ENCODE results near the gene TMEM14B.
"Not testable (repeated sequence)": the region's sequence is repeated elsewhere in the genome, so short reads cannot be mapped to it uniquely, and the experiment has no call there.

The TMEM14B gene

GRCh38 chr6:10747251-10747972, at the start of gene TMEM14B:
Gene TMEM14B (plus strand): TSS chr6:10747805. CDS start chr6:10749246, 1,441 bp downstream.
- DNase-seq (ENCODE audit: low read depth in 1 of 2, low spot score in 1 of 2) = peak; percentile 98 to 100

- no peak for DNase-seq (ENCODE audit: low read depth in 1 of 2, low spot score in 1 of 2)
Measured at GRCh38 chr6:10713962-10714361, 33.6 kb upstream of the TMEM14B start.

GRCh38 chr6:10719296-10719963, 28.2 kb upstream of the TMEM14B start:
- no peak for DNase-seq (ENCODE audit: low read depth in 1 of 2, low spot score in 1 of 2)

GRCh38 chr6:10719964-10720264, 27.7 kb upstream of the TMEM14B start:
- DNase-seq (ENCODE audit: low read depth in 1 of 2, low spot score in 1 of 2) = no peak

- DNase-seq (ENCODE audit: low read depth in 1 of 2, low spot score in 1 of 2) = peak; percentile 33 to 49
Measured at GRCh38 chr6:10720265-10720959, 27.2 kb upstream of the TMEM14B start.

- not testable (repeated sequence) for DNase-seq (ENCODE audit: low read depth in 1 of 2, low spot score in 1 of 2)
Measured at GRCh38 chr6:10720960-10721849, 26.4 kb upstream of the TMEM14B start.

- no peak for DNase-seq (ENCODE audit: low read depth in 1 of 2, low spot score in 1 of 2)
Measured at GRCh38 chr6:10721850-10722569, 25.6 kb upstream of the TMEM14B start.

- DNase-seq (ENCODE audit: low read depth in 1 of 2, low spot score in 1 of 2) = no peak
Measured at GRCh38 chr6:10722570-10722819, 25.1 kb upstream of the TMEM14B start.

- DNase-seq (ENCODE audit: low read depth in 1 of 2, low spot score in 1 of 2) = peak; percentile 60 to 76
Measured at GRCh38 chr6:10722820-10723566, 24.6 kb upstream of the TMEM14B start, which contains the start of gene TMEM14C. Gene TMEM14C (plus strand): TSS chr6:10723070. CDS start chr6:10724614, 1,544 bp downstream.

GRCh38 chr6:10723567-10723881, 24.1 kb upstream of the TMEM14B start:
- DNase-seq (ENCODE audit: low read depth in 1 of 2, low spot score in 1 of 2) = no peak

- DNase-seq (ENCODE audit: low read depth in 1 of 2, low spot score in 1 of 2) = no peak
Measured at GRCh38 chr6:10725044-10725443, 22.6 kb upstream of the TMEM14B start.

- DNase-seq (ENCODE audit: low read depth in 1 of 2, low spot score in 1 of 2) = no peak
Measured at GRCh38 chr6:10725716-10726115, 21.9 kb upstream of the TMEM14B start.

GRCh38 chr6:10730254-10730653, 17.4 kb upstream of the TMEM14B start:
- DNase-seq (ENCODE audit: low read depth in 1 of 2, low spot score in 1 of 2) = no peak

GRCh38 chr6:10733151-10733715, 14.4 kb upstream of the TMEM14B start:
- no peak for DNase-seq (ENCODE audit: low read depth in 1 of 2, low spot score in 1 of 2)

GRCh38 chr6:10733863-10734262, 13.7 kb upstream of the TMEM14B start:
- DNase-seq (ENCODE audit: low read depth in 1 of 2, low spot score in 1 of 2) = no peak

GRCh38 chr6:10736731-10737130, 10.9 kb upstream of the TMEM14B start:
- no peak for DNase-seq (ENCODE audit: low read depth in 1 of 2, low spot score in 1 of 2)

GRCh38 chr6:10740061-10740460, 7.5 kb upstream of the TMEM14B start:
- no peak for DNase-seq (ENCODE audit: low read depth in 1 of 2, low spot score in 1 of 2)

GRCh38 chr6:10741643-10742042, 6.0 kb upstream of the TMEM14B start:
- DNase-seq (ENCODE audit: low read depth in 1 of 2, low spot score in 1 of 2) = not testable (repeated sequence)

- no peak for DNase-seq (ENCODE audit: low read depth in 1 of 2, low spot score in 1 of 2)
Measured at GRCh38 chr6:10742251-10742650, 5.4 kb upstream of the TMEM14B start.

GRCh38 chr6:10743515-10743914, 4.1 kb upstream of the TMEM14B start:
- no peak for DNase-seq (ENCODE audit: low read depth in 1 of 2, low spot score in 1 of 2)

All from stimulated activated CD4-positive, alpha-beta T cell treated with anti-CD3 and anti-CD28 coated beads, Interleukin-15, amount 100 ng/mL, for 1 hour (primary cell).